NAMALWA (cell line): ENCODE measurements around the gene ILK.

ENCODE experiments used
- DNase-seq: peaks from one replicate; pipeline ENCODE4 v3.0.0-alpha.2; 2015; ENCODE audit warnings: low spot score

ILK gene

DNA sequence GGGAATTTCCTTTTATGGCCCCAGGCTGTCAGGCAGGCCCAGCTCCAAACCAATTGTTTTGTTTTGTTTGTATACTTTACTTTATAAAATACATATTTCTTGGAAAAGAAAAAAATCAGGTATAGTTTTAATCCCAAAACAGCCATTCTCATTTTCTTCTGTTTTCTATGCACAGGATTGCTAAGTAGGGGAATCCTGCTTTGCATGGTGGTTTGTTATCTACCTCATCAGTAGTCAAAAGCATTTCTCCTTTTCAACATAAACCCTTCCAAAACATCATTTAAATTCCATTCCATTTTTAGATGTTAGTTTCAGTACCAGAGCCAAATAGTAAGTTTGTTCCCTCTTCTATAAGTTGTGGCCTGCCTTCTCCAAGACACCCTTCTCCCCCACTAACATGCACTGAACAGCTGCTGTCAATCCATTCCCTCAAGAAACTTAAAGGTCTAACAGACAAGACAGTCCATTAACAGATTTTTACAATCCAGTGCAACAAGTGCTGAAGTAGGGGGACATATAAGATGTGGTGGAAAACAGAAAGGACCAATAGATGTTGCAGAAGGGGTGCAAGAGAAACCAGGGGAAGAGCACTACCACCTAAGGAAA lies 3.7 kb downstream of the ILK start:
- no peak for DNase-seq

DNA sequence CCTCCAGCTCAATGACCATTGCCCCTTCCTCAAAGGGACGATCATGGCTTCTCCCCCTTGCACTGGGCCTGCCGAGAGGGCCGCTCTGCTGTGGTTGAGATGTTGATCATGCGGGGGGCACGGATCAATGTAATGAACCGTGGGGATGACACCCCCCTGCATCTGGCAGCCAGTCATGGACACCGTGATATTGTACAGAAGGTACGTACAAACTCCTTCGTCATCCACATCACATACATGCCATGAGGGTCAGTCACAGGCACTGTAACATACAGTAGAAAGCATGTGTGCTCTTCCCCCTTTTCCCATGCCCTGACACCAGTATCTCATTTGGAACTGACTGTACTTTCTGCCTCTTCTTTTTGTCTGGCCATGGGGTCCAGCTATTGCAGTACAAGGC lies 4.4 kb downstream of the ILK start:
- no peak for DNase-seq

DNA sequence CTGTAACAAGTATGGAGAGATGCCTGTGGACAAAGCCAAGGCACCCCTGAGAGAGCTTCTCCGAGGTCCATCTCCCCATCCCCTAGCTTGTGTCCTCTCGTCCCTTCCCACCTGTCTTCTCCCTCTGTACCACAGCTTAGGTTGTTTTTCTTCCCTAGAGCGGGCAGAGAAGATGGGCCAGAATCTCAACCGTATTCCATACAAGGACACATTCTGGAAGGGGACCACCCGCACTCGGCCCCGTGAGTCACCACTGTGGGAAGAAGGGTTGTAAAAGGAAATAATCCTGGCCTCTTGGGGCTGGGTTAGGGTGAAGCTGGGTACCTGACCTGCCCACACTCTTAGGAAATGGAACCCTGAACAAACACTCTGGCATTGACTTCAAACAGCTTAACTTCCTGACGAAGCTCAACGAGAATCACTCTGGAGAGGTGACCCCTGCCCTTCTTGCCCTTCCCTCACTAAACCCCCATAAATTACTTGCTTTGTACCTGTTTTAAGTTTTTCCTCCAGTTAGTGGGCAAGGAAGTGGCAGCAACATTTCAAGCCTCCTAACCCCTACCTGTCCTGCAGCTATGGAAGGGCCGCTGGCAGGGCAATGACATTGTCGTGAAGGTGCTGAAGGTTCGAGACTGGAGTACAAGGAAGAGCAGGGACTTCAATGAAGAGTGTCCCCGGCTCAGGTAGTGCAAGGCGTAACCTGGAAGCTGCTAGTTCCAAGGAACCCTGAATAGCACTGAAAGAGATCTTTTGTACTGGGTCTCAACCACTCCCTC lies 5.3 kb downstream of the ILK start:
- DNase-seq, result no peak

GRCh38 chr11:6609502-6610015 lies 6.0 kb downstream of the ILK start:
- DNase-seq, result no peak

GRCh38 chr11:6610591-6610990 lies 7.0 kb downstream of the ILK start:
- no peak for DNase-seq

GRCh38 chr11:6611092-6611962 lies 7.8 kb downstream of the ILK start:
- peak; percentile 33 for DNase-seq

DNA sequence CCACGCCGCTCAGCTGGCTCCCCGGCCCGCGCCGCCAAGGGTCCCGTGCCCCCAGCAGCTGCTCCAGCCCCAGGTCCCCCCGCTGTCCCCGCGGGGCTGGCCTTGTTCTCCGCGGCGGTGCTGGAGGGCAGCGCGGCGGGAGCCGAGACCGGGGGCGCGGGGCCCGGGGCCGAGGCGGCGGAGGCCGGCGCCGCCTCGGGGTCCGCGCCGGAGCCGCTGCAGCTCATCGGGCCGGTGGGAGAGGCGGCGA lies 8.3 kb downstream of the ILK start:
- DNase-seq, result no peak

DNA sequence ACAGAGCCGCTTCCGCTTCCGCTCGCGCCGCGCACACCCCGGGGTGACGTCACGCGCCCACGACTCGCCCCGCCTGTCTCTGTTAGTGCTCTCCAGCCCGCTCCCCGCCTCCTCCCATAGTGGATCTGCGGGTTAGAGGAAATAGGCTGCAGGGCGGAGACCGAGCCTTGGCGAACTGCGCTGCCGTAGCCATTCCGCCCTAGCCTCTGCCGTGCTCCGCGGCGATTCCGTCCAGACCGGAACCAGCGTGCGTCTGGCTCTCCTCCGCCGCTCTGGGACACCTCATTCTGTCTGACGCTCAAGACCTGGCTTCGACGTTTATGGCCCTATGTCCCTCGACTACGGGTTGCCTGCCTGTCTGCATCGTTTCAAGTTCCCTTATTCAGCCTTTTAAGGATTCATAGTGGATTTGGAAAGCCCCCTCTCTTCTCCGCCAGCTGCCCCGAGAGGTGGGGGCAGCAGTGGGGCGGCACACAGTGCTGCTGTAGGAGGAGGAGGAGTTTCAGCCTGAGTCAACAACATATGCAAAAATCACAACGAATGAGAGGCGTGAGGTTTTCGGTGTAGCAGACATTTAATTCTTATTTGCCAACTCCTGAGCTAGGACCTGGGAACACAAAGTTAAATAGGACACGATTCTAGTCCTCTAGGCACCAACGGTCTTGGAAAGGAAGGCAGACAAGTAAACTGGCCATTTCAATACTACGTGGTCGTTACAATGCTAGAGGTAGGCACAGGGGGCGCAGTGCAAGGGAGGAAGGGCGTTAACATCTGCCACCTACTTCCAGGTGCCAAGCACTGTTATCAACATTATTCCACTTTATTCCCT lies 8.9 kb downstream of the ILK start, which contains the start of gene TAF10:
TAF10 (minus strand) TSS at position 4 of the 829 bp plus-strand sequence. CDS start 27 bp downstream, outside the sequence.
- DNase-seq, result peak; percentile 95

GRCh38 chr11:6613496-6613895 lies 9.9 kb downstream of the ILK start:
- no peak for DNase-seq

- no peak for DNase-seq
These were observed 10.9 kb downstream of the ILK start for GRCh38 chr11:6614446-6614845.

- DNase-seq, result no peak
These were observed 11.5 kb downstream of the ILK start for GRCh38 chr11:6615046-6615445.

DNA sequence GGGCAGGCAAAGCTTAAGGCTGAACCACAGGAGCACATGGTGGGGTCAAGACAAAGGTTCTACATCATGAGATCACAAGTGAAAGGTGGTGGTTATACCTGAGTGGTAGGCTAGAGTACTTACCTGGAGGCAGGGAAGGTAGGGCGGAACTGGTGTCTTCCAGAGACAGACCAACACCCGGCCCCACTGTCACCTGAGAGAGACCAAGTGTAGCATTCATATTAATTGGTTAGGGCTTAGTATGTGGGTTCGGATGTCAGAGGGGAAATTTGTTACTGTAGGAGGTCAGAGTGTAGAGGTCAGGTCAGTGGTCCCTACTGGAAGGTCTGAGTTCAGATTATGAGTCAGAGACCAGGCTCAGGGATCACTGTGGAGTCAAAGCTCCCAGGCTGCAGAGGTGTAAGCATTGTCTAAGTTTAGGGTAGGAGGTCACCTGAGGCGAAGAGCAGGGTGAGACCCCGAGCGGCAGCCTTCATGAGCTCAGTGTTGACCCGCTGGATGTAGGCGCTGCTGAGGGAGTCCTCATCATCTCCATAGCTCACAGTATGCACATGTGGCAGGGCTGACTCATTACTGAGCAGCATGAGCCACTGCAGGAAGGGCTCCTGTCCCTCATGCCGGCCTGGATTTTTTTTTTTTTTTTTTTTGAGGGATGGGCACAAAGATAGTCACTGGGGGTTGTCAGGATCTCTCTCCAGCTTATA lies 12.5 kb downstream of the ILK start:
- no peak for DNase-seq

GRCh38 chr11:6616596-6617250 lies 13.1 kb downstream of the ILK start:
- DNase-seq, result no peak

DNA sequence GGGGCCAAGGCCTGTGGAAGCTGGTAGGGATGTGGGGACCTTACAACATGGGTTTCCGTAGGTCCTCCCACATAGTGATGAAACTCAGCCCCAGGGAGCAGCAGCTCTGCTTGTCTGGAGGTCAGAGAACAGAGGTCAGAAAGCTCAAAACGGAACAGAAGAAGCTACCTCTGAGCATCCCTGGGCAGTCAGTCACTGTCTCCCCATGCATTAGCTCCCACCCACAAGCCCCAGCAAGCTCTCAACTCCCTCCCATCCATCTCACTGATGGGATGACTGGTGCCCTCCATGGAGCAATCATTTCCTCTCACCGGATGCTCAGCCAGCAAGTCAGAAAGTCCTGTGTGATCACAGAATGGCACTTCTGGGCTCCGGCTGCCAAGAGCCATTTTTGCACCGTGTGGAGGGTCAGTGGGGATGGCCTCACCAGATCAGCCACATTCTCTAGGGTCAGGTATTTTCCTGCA lies 13.8 kb downstream of the ILK start:
- DNase-seq, result no peak

DNA sequence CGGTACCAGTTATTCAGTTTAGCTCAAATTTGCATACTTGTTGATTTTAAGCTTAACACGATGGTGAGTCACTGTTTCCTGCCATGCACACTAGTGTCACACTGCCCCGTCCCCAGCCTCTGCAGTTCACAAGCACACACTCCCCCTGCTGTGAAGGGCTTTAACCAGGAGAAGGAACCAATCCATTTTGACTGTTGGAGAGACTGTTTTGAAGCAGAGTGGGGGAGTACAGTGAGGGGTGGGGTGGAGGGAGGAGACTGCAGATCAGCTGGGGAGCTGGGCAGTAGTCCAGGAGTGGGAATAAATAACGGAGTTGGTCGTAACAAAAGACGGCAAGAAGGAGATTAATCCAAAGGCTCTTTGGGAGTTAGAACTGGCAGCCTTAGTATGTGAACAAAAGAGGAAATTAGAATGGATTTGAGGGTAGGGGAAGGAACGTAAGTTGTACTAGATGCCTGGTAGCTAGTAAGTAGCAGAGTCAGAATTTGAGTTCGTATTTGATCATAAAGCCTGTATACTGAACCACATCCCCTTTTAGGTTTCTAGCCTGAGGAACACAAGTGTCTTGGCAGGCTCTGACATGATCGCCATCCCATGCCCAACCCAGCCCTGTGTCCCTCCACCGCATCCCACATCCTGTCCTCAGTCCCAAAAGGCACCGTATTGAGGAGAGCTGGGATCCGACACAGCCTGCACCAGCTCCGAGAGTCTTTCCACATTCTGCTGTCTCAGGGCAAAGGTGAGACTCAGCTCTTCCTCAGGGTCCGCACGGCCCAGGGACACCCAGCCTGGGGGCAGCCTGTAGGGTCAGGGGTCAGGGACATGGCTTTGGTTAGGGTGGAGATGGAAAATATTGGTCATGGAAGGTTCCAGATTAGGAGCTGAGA lies 14.8 kb downstream of the ILK start:
- peak; percentile 64 for DNase-seq

DNA sequence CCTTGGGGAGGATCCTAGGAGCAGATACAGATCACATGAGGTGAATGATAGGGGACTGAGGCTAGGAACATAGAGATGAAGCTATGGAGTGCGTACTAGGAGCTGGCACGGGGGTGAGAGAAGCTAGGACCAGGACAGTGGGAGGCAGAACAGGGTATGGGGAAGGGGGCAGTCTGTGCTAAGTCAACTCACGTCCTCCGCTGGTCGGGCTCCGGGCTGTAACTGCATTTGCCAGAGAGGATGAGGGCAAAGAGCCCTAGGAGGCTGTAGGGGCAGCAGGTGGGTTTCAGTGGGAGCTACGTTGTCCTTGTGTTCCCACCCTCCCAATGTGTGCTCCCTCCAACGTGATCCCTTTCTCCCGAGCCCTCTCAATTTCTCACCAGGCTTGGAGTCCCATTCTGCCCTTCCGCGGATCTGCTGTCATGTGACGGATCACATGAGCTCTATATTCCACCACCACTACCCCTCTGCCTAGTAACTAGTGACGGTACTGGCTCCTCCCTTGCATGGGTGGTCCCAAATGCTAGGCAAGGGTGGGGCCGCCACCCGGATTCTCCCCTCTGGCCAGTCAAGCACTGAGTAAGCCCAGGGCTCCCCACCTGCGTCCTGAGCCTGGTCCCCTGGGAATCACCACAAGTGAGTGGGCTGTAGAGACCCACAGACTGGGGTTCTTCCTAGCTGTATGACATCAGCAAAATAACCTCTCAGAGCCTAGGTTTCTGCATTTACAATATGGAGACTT lies 15.6 kb downstream of the ILK start, which contains the start of gene TPP1:
TPP1 (minus strand) TSS at position 419 of the 742 bp plus-strand sequence; CDS start at position 397, 22 bp downstream.
- DNase-seq, result peak; percentile 97

DNA sequence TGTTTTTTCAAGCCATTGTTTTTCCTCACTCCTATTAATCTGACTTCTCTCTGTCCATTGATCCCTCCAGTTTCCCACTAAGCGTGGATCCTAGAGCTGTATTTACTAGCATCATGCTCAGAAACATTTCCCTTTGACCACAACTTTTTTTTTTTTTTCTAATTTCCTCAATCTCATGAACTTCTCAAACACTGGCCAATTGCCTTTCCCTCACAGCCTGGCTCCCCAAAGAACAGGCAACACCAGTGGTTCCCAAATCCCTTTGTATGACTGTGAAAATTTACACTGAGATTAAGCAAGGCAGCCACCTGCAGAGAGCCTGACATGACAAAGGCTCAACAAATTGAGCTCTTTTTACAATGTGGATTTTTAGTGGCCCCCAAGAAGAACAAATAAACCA lies 17.1 kb downstream of the ILK start:
- no peak for DNase-seq

GRCh38 chr11:6621711-6622211 lies 18.2 kb downstream of the ILK start:
- no peak for DNase-seq
